Vagina (tissue), 2 donors: ENCODE measurements around the gene KBTBD3.

Source experiments
- CTCF ChIP-seq, 3 experiments: fragments of 450-650 bp in 2 of 3; fragments of 200-600 bp in 1 of 3; sonication (generic) in 1 of 3; IDR thresholded peaks; one replicate each; pipeline ENCODE4 v1.5.1; 2017 to 2019; ENCODE audit warnings: antibody characterized with exemption in 3 of 3, mild to moderate bottlenecking in 2 of 3, moderate library complexity in 2 of 3
- POLR2A ChIP-seq, 2 donors: fragments of 450-650 bp; IDR thresholded peaks; one replicate each; pipeline ENCODE4 v1.6.1; 2017; ENCODE audit warnings: antibody characterized with exemption in 2 of 2, mild to moderate bottlenecking in 2 of 2, moderate library complexity in 2 of 2
- POLR2AphosphoS5 ChIP-seq, 2 donors: sonication (generic); formaldehyde crosslinking; IDR thresholded peaks; one replicate each; pipeline ENCODE4 v1.9.0; 2017; ENCODE audit warnings: antibody characterized with exemption in 2 of 2, mild to moderate bottlenecking in 2 of 2, low read depth in 1 of 2; ENCODE audit not compliant: insufficient read depth in 1 of 2

DNA sequence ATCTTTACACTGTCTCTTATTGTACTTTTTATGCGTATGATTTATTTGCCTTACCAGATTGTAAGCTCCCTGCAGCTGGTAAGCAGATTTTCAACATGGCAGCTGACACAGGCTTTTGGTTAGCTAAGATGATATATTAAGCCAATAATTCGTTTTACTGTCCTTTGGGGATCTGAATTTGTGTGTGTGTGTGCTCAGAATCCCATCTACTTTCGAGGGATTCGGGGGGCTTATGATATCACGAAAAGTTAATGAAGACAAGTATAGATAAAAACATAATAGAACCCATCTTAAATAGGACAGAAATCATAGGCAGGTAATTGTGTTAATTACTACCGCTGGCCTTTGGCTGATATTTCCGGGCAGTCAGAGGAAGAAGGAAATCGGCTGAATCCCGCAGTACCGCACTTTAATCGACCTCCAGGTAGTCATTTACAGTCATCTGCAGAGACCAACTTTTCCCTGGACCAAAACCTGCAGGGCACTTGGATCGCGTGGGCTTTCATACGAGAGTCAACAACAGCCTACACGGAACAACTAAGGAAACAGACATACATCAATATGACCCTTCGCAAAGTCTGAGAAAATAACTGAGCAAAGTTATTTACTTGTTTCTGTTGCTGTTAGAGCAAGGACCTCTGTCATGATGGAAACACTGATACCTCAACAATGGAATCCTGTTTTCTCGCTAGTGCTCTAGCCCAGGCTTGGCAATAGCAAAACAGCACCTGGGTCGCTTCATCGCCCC lies 802 bp downstream of the KBTBD3 start:
- no peak for TF ChIP-seq CTCF (IDR thresholded peaks at IDR 0.05)
- TF ChIP-seq POLR2AphosphoS5 (IDR thresholded peaks at IDR 0.05; ENCODE audit: insufficient read depth in 1 of 2, low read depth in 1 of 2): no peak
- TF ChIP-seq POLR2A (IDR thresholded peaks at IDR 0.05): no peak
